ENCODE measurements around the gene TEX22. TPM values are rescaled to one million over a fixed set of nuclear protein-coding genes. Genes with fewer than 3 reads are reported as not detected.

The TEX22 gene
- total and polyA plus RNA-seq, 7 donors: 0.50 TPM; not detected in 6

DNA sequence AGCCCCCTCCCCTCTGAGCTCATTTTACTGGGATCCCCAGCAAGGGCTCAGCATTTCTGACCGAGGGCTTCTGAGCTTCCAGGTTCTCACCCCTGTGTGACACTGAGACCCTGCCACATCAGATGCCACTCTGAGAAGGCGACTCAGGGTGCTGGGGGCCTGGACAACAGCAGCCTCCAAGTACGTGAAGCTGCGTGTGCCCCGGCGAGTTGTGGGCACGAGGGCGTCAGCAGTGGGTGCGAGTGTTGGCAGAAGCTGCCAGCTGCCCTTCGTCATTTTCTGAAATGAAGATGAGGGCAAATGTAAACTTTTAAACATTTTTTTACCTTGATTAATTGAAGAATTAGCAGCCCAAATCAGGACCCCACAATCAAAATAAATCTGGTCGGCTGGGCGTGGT lies 32.7 kb upstream of the TEX22 start:
- TF ChIP-seq, protein P1, sequence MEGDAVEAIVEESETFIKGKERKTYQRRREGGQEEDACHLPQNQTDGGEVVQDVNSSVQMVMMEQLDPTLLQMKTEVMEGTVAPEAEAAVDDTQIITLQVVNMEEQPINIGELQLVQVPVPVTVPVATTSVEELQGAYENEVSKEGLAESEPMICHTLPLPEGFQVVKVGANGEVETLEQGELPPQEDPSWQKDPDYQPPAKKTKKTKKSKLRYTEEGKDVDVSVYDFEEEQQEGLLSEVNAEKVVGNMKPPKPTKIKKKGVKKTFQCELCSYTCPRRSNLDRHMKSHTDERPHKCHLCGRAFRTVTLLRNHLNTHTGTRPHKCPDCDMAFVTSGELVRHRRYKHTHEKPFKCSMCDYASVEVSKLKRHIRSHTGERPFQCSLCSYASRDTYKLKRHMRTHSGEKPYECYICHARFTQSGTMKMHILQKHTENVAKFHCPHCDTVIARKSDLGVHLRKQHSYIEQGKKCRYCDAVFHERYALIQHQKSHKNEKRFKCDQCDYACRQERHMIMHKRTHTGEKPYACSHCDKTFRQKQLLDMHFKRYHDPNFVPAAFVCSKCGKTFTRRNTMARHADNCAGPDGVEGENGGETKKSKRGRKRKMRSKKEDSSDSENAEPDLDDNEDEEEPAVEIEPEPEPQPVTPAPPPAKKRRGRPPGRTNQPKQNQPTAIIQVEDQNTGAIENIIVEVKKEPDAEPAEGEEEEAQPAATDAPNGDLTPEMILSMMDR (IDR thresholded peaks at IDR 0.05): no peak
- TF ChIP-seq POLR2AphosphoS5 (IDR thresholded peaks at IDR 0.05) (no peak), EP300 (IDR thresholded peaks at IDR 0.05) (no peak), POLR2A (IDR thresholded peaks at IDR 0.05) (no peak)
- intact Hi-C loops (cut with DNase I): no loop called here
- H3K9me3 ChIP-seq: no peaks in the 10 kb centered on the region
- no peak overlapping the region for H3K27ac ChIP-seq
- H3K4me1 ChIP-seq: peaks cover 0 to 13% (median 5%) of the 10 kb centered on the region in 4 donors
- DNase-seq: no peak
- H3K27me3 ChIP-seq: no peaks in the 10 kb centered on the region
- 97% methylated on average over 12 of the region's 12 CpGs for WGBS, 2 donors
- peaks cover 4 to 43% (median 11%) of the 10 kb centered on the region in 4 donors for H3K36me3 ChIP-seq
- H3K4me3 ChIP-seq: no peak overlapping the region

GRCh38 chr14:105366386-105367074 lies 31.8 kb upstream of the TEX22 start:
- intact Hi-C loops (cut with DNase I): no loop called here
- Histone ChIP-seq H3K27ac (no peak overlapping the region), H3K9me3 (no peaks in the 10 kb centered on the region), H3K4me3 (no peak overlapping the region), H3K4me1 (peaks cover 0 to 13% (median 7%) of the 10 kb centered on the region in 4 donors), H3K36me3 (peaks cover 0 to 35% (median 8%) of the 10 kb centered on the region in 4 donors), H3K27me3 (no peaks in the 10 kb centered on the region)
- no peak for DNase-seq
- no peak for TF ChIP-seq POLR2AphosphoS5 (IDR thresholded peaks at IDR 0.05)
- no peak for TF ChIP-seq POLR2A (IDR thresholded peaks at IDR 0.05)
- no peak for TF ChIP-seq EP300 (IDR thresholded peaks at IDR 0.05)
- TF ChIP-seq, protein P1 (IDR thresholded peaks at IDR 0.05): no peak
- WGBS, 2 donors: 94% methylated on average over 23 of the region's 23 CpGs

DNA sequence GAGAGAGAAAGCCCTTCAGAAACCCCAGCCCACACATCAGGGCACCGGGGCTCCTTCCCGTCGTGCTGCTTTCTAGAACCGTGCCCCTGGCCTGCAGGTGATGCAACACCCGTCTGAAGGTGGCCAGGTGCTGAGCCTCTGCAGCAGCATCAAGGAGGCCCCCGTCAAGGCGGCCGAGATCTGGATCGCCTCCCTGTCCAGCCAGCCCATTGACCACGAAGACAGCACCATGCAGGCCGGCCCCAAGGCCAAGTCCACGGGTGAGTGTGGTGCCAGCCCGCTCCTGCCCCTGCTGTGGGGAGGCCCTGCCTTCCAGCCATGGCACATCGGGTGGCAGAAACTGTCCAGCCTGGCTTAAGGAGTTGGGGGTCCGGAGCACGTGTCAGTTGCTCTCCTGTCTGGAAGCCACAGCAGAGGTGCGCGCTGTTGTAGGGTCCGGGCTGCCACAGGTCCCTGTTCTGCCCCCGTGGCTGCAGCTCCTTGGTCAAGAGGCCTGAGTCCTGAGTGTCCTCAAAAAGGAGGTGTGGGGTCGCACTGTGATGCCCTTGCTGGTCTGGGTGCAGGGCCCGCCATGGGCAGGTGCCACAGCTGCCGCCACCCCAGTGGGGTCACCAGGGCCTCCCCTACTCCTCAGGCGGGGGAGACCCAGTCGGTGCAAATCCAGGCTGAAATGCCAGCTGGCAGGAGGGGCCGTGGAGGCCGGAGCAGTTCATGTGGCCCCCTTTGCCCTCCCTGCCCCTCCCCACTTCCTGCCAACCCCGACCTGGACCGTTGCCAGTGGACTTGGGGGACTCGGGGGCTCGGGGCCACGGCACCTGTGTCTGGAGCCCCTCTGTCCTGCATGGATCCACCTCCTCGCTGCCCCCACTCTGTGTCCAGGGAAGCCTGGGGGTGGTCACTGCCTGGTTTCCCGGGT lies 31.0 kb upstream of the TEX22 start:
- H3K9me3 ChIP-seq: no peaks in the 10 kb centered on the region
- TF ChIP-seq EP300 (IDR thresholded peaks at IDR 0.05): no peak
- TF ChIP-seq, protein P1 (IDR thresholded peaks at IDR 0.05): no peak
- no peak for TF ChIP-seq POLR2AphosphoS5 (IDR thresholded peaks at IDR 0.05)
- no peak for TF ChIP-seq POLR2A (IDR thresholded peaks at IDR 0.05)
- no peak for DNase-seq
- peaks cover 0 to 13% (median 7%) of the 10 kb centered on the region in 4 donors for H3K4me1 ChIP-seq
- no peak overlapping the region for H3K27ac ChIP-seq
- no peak overlapping the region for H3K4me3 ChIP-seq
- peaks cover 0 to 35% (median 8%) of the 10 kb centered on the region in 4 donors for H3K36me3 ChIP-seq
- intact Hi-C loops (cut with DNase I): no loop called here
- 95% methylated on average over 34 of the region's 34 CpGs for WGBS, 2 donors
- no peaks in the 10 kb centered on the region for H3K27me3 ChIP-seq

DNA sequence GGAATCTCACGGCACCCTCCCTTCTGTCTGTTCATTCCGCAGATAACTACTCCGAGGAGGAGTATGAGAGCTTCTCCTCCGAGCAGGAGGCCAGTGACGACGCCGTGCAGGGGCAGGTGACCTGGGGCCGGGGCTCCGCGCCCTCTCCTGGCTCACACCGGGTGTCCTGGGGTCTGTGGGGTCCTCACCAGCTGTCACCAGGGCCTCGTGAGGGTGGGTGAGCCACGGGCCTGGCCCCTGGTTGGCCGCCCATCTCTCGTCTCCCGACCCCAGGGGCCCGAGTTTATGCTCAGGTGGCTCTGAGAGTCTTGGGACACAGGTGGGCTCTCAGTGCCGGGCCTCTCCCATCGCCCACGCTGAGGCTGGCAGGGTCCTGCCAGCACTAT lies 30.3 kb upstream of the TEX22 start:
- Histone ChIP-seq H3K4me1 (peaks cover 0 to 13% (median 7%) of the 10 kb centered on the region in 4 donors), H3K4me3 (no peak overlapping the region), H3K27me3 (no peaks in the 10 kb centered on the region), H3K9me3 (no peaks in the 10 kb centered on the region), H3K27ac (no peak overlapping the region), H3K36me3 (peaks cover 0 to 35% (median 8%) of the 10 kb centered on the region in 4 donors)
- WGBS, 2 donors: 96% methylated on average over 20 of the region's 20 CpGs
- TF ChIP-seq, protein P1 (IDR thresholded peaks at IDR 0.05): no peak
- DNase-seq: no peak
- intact Hi-C loops (cut with DNase I): no loop called here

Data from sigmoid colon (tissue), 7 donors.